Posterior vena cava (tissue), 2 donors: ENCODE data around the gene CAPN8. TPM values are rescaled to one million over a fixed set of nuclear protein-coding genes. Genes with fewer than 3 reads are reported as not detected.

Experiments
- DNase-seq: peaks from one replicate; pipeline ENCODE4 v3.0.0-alpha.2; 2020; ENCODE audit warnings: low spot score
- intact Hi-C, 2 donors: fragments of 100-400 bp; cut with DNase I; formaldehyde crosslinking; loops; one replicate each; pipeline versions ENCODE4 v1.14.1 to v1.14.2; 2022 to 2023
- total RNA-seq, 2 donors: library from RNA; stranded (reverse); fragmentation: NEBNext Ultra II Directional; extraction: Animal tissue kit (Norgen Biotek cat#: 25700); gene quantifications; one replicate each; pipeline ENCODE4 v1.2.1, GENCODE V29; 2021
- donor health status: DM: yes; HTN: yes; CAD: no.
- donor health status: DM: yes; HTN: yes; CAD: no.

CAPN8 gene
- total RNA-seq, 2 donors from 2014 or later = not detected

DNA sequence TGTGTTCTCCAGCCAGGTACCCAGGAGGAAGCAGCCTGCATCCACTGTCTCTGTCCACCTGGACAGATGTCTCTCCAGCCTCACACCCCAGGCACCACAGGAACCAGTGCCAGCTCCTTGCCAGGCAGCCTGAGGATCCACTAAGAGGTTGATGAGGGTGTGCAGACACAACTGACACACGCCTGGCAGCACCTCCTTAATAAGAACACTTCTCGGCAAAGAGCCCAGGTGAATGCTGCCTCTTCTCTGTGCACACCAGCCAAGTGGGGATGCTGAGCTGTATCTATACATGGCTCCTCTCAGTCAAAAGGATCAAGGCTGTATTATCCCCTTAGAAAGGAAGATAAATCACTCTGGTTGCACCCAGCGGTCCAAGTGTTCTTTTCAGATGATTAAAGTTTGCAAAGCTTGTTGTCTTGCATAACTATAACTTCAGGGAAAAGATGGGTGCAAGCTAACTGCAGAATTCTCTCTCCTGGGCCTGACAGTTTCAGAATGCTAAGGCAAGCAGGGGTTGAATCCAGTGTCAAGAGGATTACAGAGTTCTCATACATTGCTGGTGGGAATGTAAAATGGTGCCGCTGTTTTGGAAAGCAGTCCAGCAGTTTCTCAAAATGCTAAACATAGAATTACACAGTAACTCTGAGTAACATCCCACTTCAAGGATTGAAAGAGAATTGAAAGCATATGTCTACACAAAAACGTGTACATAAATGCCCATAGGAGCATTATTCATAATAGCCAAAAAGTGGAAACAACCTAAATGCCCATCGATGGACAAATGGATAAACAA lies 3.7 kb upstream of the CAPN8 start:
- no peak for DNase-seq
- intact Hi-C loops = no loop called here

DNA sequence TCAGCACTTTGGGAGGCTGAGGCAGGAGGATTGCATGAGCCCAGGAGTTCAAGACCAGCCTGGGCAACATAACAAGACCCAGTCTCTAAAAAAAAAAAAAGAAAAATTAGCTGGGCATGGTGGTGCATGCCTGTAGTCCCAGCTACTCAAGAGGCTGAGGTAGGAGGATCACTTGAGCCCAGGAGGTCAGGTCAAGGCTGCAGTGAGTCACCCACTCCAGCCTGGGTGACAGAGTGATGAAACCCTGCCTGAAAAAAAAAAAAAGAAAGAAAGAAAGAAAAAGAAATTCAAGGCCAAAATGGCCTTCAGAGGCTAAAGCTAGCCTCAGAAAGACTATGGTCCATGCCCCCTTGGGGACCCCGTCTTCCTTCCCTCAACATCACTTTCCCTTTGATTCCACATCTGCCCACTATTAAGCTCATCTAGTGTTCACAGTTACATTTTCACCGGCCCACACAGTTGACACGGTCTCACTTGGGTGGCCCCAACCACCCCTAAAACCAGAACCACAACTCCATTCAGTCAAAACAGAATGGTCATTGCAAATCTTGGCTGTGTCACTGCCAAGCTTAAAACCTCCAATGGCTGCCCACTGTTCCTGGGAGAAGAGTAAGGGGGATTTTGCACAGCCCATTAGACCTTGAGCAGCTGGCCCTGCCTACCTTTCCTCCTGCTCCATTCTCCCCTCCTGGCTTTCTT lies 2.1 kb upstream of the CAPN8 start:
- intact Hi-C loops = no loop called here
- DNase-seq = no peak

DNA sequence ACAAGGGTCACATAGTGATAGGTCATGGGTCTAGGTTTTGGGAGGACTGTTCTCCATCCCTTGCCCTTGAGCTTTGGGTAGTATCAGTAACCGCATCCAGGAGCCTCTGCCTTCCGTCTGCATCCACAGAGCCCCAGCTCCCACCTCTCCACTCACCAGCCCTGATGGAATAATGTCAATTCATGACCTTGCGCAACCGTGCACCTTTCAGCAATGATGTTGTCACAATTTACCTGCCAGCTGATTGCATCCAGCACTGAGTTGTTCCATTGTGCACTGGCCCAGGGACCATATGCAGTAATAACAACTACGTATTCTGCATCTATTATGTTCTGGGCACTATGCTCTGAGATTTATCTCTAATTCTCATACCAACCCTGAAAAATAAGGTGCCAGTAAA lies 1.4 kb downstream of the CAPN8 start:
- intact Hi-C loops = no loop called here
- no peak for DNase-seq

DNA sequence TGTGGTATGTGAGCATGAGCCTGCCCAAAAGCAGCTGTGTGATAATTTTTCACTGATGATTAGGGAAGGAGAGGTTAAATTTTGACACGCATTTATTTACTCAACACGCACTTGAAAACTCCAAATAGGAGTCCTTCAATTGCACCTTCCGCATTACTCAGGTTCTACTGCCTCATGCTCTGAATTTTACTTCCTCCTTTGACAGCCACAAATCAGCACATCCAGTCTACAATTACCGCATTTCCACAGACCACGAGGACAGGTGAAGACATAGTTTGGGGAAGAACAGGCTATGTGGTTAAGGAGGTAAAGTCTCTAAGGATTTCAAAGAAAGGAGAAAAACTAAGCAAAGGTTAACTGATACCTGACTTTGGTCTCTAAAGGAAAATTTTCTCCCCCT lies 2.6 kb downstream of the CAPN8 start:
- intact Hi-C loops = no loop called here
- DNase-seq = no peak

DNA sequence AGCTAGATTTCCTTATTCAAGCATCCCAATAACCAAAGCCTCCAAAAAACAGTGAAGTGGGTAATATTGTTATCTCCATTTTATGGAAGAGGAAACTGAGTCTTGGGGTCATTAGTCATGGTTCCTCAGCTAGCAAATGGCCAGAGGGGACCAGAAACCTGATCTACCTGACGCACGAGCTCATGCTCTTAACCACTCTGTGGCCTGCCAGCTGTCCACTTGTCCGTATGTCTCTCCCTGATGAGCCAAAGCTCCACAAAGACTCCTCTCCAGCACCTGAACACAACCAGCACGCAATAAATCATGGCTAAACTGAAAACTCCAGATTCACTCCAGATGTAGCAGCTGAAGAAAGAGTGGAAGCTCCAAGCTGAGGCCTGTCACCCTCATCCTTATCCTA lies 5.8 kb downstream of the CAPN8 start:
- DNase-seq = no peak
- intact Hi-C loops = no loop called here

DNA sequence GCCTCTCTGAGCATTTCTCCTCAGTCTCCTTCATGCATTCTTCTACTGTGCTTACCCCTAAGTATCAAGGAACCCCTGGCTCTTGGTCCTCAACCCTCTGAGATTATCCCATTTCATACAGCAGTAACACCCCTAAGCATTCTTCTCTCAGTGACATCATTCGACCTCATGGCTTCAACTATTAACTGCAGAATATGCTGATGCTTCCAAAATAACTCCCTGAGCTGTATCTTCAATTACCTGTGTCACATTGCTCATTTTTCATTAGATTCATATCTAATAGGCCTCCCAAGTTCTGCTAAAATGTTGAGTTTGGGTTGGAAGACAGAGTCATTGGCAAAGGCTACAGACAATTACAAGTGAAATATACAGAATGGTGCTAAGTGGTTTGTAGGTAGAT lies 7.5 kb downstream of the CAPN8 start:
- intact Hi-C loops = no loop called here
- DNase-seq = no peak

DNA sequence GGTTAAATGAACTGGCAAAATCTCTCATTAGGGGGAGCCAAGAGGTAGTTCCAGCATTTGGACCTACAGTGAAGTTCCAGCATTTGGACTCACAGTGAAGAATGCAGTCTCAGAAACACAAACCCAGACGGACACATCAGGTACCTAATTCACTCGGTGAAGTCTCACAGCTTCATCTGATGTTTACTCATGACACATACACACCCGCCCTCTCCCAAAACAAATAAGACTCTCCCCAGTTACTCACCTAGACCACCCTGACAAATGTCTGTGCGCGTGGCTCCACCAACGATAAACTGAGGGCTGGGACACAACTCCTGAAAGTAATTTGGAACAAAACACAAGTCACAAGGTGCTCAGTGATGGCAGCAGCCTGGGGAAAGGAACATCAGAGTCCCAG lies 11.4 kb downstream of the CAPN8 start:
- DNase-seq = no peak
- intact Hi-C loops = no loop called here

DNA sequence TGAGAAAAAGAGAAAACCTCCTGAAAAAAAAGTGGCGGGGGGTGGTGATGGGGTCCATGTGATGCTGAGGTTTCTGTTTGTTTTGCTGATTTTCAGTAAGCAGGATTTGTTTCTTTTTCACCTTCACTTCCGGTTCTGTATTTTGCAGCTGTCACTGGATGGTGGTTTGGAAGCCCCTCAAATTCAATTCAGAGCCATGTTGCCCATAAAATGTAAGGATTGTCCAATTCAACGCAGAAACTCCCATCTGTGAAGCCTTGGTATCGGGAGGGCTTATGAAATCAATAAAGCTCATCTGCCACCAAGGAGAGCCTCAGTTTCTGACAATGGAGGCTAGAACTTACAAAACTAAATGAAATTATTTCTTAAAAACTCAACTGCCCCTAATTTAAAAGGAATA lies 12.1 kb downstream of the CAPN8 start:
- DNase-seq = no peak
- intact Hi-C loops = no loop called here

DNA sequence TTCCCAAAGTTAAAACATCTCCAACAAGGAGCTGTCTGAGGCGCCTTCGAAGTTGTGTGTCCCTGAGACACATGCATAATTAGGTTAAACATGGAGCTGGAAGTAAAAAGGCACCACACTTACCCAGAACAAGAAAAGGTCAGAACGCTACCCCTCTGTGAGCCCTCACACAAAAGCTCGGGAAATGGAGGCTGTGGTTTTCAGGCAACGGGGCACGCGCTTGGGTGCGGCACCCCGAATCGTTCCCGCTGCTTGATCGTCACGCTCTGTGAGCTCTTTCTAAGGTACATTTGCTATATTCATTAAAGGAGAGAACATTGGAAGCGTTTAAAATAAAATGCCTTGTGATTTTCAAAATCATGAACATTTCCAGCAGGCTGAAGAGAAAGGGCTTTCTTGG lies 12.5 kb downstream of the CAPN8 start:
- DNase-seq = no peak
- intact Hi-C loops = no loop called here

DNA sequence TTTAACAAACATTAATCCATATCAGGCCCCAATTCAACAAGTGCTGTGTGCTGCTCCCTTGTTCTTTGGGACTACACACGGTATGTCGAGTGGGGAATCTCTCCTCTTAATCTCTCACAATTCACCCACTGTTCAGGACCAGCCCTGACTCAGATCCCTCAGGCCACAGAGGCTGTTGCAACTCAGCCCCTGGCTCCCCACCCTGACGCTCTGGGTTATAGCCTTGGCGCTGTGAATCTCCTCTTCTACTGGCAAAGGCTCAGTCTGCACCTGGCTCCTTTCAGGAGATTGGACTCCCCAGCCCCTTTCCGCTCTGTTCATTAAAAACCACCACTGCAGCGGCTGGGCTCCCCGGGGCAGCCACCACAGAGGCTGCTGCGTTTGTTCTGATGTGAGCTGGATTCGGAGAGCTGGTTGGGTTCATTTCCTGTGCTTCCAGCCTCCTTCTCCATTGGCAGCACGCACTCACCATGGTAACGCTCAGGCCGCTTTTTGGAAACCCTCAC lies 13.0 kb downstream of the CAPN8 start:
- intact Hi-C loops = no loop called here
- no peak for DNase-seq

DNA sequence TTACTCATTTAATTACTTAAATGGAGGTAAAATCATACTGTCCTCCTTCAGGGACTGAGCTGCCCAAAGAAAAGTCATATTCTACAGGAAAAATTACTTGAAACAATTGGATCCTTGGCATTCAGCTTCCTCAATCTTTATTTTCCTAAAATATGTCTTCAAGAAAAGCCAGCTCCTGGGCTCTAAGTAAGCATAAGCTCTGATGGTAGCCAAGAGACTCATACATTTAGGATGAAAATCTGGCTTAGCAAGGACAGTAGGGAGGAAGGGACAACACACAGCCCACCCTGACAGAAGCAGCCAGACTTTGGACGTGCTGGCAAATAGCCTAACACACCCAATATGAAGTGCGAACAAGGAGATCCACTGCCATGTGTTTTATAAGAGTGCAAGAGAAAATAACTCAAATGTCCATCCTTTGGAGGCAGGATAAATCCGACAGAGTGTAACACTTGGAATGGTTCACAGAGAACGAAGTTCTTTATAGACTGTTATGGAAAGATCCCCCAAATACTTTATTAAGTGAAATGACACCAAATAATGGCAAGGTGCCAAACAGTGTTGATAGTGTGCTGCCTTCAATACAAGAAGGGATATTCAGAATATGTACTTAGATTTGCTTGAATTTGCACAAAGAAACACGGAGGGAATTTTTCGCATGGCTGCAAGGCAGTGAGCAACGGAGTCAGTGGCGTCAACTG lies 14.1 kb downstream of the CAPN8 start:
- intact Hi-C loops = no loop called here
- no peak for DNase-seq

DNA sequence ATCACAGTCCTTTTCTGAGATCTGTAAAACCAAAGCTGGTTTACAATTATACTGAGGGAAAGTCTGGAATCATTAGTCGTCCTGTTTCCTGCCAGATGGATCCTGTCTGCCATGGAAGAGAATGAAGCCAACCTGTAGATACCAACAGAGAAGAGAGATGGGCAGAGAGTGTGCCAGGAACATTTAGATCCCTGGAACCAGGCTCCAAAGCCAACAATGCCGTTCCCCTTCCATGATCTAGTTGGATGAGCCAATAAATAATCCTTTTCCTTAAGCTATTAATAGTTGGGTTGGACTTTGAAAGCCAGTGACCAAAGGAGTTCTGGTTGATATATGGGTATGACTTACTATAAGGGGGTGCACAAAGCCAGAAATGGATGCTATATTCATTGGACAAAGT lies 15.0 kb downstream of the CAPN8 start:
- intact Hi-C loops = no loop called here
- no peak for DNase-seq

DNA sequence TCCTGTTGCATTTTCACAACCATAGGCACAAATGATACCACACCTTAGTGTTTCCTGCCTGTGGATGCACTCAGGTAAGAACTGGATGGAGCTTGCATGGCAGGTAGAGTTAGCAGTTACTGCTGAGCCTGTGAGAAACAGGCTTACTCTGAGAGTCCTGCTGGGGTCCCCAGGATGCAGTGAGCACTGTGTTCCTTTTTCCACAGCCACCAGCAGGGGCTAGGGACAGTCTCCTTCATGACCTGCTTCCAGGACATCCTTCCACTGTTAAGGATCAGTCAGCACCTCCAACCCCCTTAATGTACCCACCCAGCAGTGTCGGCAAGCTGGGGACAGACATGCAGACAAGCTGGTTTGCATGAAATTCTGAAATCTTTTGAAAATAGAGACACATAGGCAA lies 16.3 kb downstream of the CAPN8 start:
- intact Hi-C loops = no loop called here
- no peak for DNase-seq

DNA sequence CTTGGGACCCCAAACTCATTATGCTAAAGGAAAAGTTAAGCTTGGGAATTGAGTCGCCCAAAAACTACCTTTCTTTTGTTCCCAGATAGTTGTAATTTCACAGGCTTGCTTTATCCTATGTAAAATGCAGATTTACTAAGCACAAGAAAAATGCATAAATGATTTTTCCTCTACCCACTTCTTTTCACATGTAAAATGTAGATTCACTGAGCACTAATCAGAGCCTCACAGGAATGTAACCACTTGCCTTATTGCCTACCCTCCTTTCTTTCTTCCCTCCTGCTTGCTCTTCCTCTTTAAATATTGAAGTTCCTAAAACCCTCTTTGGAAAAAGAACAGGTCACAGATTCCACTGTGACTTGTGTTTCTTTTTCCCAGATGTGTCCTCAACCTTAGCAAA lies 18.3 kb downstream of the CAPN8 start:
- intact Hi-C loops = no loop called here
- no peak for DNase-seq

DNA sequence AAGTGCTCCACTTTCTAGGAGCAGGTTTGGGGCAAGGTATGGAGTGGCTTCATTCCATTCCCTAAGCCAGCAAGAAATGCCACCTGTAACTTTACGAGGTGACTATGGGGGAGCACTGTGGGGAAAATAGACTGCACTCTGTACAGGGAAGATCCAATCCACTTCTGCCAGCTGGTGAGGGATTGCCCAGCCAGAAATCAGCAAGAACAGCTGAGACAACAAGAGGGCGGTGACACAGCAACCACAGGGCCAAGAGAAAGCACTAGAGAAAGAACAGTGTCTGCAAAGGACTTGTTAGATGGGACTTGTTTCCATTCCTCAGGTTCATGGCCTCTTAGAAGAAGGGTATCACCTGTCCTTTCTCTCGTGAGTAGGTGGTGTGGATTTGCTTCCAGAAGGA lies 19.6 kb downstream of the CAPN8 start:
- intact Hi-C loops = no loop called here

DNA sequence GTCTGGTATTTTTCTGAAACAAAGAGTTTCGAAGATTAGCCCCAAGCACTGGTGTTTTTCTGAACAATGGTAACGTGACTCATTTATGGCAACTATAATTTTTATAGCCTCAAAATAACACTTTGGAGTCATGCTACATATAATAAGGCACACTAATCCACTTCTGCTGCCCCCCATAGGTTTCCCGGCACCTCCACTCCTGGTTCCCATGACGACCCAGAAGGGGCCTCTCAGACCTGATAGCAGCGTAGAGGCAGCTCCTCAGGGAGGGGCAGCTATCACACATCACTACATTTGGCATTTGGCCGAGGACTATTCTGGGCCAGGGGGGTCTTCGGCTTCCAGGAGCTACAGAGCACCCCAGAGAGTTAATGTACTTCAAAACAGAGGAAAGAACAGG lies 23.3 kb downstream of the CAPN8 start:
- no peak for DNase-seq
- intact Hi-C loops = no loop called here

More for the DNA sequence above, 19.6 kb downstream of the CAPN8 start:
- no peak for DNase-seq

DNA sequence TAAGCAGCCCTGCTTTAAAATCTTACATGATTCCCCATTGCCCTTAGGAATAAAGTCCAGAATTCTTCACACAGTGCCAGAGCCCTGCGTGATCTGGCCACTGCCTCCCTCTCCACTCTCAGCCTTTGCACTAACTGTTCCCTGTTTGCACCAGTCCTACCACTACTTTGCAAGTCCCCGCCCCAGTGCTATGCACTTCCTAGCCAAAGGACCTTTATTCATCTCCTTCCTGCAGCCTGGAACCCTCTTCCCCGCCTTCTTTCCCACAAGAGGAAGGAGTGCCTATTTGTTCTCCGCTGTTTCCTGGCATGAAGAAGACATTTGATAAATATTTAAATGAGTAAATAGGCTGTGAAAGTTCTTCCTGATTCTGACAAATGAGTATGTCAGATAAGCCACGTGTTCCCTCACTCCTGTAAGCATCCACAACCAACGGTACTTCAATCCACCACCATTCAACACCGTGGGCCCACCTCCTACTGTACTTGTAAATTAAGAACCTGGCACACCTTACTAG lies 23.9 kb downstream of the CAPN8 start:
- intact Hi-C loops = no loop called here
- DNase-seq = no peak

DNA sequence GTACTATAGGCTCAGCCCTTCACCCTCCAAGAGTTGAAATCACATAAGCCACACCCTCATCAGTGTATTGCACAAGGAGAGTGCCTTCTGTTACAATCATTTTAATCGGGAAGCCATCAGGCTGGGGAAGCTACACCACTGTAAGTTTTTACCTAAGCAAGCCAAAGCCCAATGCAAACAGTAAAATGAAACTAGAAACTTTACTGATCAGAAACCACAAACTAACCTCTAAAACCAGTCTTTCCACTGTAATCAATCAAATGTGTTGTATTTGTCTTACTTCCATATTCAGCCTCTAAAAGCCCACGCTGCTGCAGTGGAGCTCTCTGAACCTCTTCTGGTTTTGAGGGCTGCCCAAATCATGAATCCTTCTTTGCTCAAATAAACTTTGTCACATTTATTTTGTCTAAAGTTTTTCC lies 26.2 kb downstream of the CAPN8 start:
- intact Hi-C loops = no loop called here
- DNase-seq = no peak

DNA sequence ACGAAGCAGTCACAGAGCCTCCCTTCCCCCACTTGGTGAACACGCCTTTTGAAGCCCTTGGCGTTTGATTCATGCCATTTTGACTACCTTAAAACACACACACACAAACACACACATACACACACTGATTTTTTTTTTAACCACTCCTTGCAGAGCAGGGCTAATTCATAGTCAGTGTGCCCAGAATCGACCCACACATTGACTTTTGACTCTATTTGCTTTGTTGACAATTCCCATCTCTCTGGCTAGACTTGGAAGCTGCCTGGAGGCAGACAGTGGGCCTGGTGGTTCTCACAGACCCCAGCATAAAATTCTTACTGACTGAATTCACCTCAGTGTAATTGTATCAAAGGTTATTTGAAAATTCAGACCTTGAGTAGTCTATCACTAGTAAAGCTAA lies 30.3 kb downstream of the CAPN8 start:
- no peak for DNase-seq
- intact Hi-C loops = no loop called here

DNA sequence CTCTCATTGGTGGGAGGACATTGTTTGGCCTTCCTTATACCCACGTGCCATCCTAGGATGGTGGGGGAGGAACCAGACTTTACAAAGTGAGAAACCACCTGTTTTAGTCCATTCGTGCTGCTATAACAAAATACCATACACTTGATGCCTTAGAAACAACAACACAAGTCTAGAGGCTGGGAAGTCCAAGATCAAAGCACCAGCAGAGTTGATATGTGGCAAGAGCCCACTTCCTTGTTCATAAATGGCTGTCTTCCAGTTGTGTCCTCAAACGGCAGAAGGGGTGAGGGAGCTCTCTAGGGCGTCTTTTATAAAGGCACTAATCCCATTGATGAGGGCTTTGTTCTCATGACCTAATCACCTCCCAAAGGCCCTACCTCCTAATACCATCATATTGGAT lies 31.1 kb downstream of the CAPN8 start:
- DNase-seq = no peak
- intact Hi-C loops = no loop called here
